Hepatocyte (in vitro differentiated cells): ENCODE data around the gene RPS6KA2. TPM values are rescaled to one million over a fixed set of nuclear protein-coding genes. Genes with fewer than 3 reads are reported as not detected.

Experiments
- DNase-seq: peaks from one replicate; pipeline ENCODE4 v3.0.0-alpha.2; 2016; ENCODE audit warnings: low spot score
- H2AFZ ChIP-seq: fragments of 200-600 bp; sonication (generic); 2 replicates; pipeline ENCODE4 v1.6.0; 2016; ENCODE audit warnings: antibody characterized with exemption, mild to moderate bottlenecking
- H3K27ac ChIP-seq: fragments of 200-600 bp; sonication (generic); 2 replicates; pipeline ENCODE4 v1.5.1; 2016; ENCODE audit warnings: mild to moderate bottlenecking
- H3K27me3 ChIP-seq: fragments of 200-600 bp; sonication (generic); 2 replicates; pipeline ENCODE4 v1.6.1; 2016
- H3K36me3 ChIP-seq: fragments of 200-600 bp; sonication (generic); replicated peaks from 2 replicates; pipeline ENCODE4 v1.5.1; 2016; ENCODE audit warnings: low read depth; ENCODE audit not compliant: insufficient read depth
- H3K4me1 ChIP-seq: fragments of 200-600 bp; sonication (generic); 2 replicates; pipeline ENCODE4 v1.5.1; 2016; ENCODE audit warnings: mild to moderate bottlenecking, moderate library complexity; ENCODE audit not compliant: insufficient read depth
- H3K4me2 ChIP-seq: fragments of 200-600 bp; sonication (generic); 2 replicates; pipeline ENCODE4 v1.6.0; 2016
- H3K4me3 ChIP-seq: fragments of 200-600 bp; sonication (generic); 2 replicates; pipeline ENCODE4 v1.5.1; 2016; ENCODE audit warnings: mild to moderate bottlenecking
- H3K79me2 ChIP-seq: fragments of 200-600 bp; sonication (generic); 2 replicates; pipeline ENCODE4 v1.6.0; 2017; ENCODE audit warnings: mild to moderate bottlenecking
- H3K9me2 ChIP-seq: fragments of 200-600 bp; sonication (generic); replicated peaks from 2 replicates; pipeline ENCODE4 v1.6.0; 2017; ENCODE audit warnings: mild to moderate bottlenecking; ENCODE audit not compliant: insufficient read depth
- H3K9me3 ChIP-seq: fragments of 200-600 bp; sonication (generic); 2 replicates; pipeline ENCODE4 v1.5.1; 2016; ENCODE audit warnings: low read depth, mild to moderate bottlenecking
- H4K20me1 ChIP-seq: fragments of 200-600 bp; sonication (generic); 2 replicates; pipeline ENCODE4 v1.6.0; 2016; ENCODE audit warnings: mild to moderate bottlenecking; ENCODE audit not compliant: insufficient read depth, poor library complexity, severe bottlenecking
- EZH2 ChIP-seq: fragments of 200-600 bp; sonication (generic); IDR thresholded peaks from 2 replicates; pipeline ENCODE4 v1.6.1; 2016; ENCODE audit warnings: antibody characterized with exemption, mild to moderate bottlenecking, borderline replicate concordance
- EZH2phosphoT487 ChIP-seq: fragments of 200-600 bp; sonication (generic); IDR thresholded peaks from one replicate; pipeline ENCODE4 v1.6.1; 2018; ENCODE audit warnings: antibody characterized with exemption, mild to moderate bottlenecking, low read depth, moderate library complexity; ENCODE audit not compliant: unreplicated experiment, severe bottlenecking
- WGBS: methylation state at CpG from one replicate; pipeline ENCODE4 v1.1.6; 2016; ENCODE audit warnings: low lambda C conversion rate; ENCODE audit errors: missing lambda C conversion rate; 5-methylcytosine and 5-hydroxymethylcytosine counted together
- polyA plus RNA-seq: library from polyadenylated mRNA; unstranded; fragments of >200 nt; fragmentation: Nextera tagmentation; extraction: Ambion mirVana; gene quantifications from 2 replicates; pipeline ENCODE4 v1.2.1, GENCODE V29; 2016
- total RNA-seq: library from RNA; depleted of rRNA; stranded (reverse); fragments of >200 nt; gene quantifications from 2 replicates; pipeline ENCODE4 v1.2.3, GENCODE V29; 2014
- TF ChIP-seq, protein P1 (sequence below): fragments of 200-600 bp; sonication (generic); IDR thresholded peaks from 2 replicates; pipeline ENCODE4 v1.5.1; 2016; ENCODE audit warnings: antibody characterized with exemption, mild to moderate bottlenecking; ENCODE audit not compliant: poor library complexity

Gene RPS6KA2
- total and polyA plus RNA-seq, 2 experiments from 2014 or later, result 27.7 to 29.2 TPM

DNA sequence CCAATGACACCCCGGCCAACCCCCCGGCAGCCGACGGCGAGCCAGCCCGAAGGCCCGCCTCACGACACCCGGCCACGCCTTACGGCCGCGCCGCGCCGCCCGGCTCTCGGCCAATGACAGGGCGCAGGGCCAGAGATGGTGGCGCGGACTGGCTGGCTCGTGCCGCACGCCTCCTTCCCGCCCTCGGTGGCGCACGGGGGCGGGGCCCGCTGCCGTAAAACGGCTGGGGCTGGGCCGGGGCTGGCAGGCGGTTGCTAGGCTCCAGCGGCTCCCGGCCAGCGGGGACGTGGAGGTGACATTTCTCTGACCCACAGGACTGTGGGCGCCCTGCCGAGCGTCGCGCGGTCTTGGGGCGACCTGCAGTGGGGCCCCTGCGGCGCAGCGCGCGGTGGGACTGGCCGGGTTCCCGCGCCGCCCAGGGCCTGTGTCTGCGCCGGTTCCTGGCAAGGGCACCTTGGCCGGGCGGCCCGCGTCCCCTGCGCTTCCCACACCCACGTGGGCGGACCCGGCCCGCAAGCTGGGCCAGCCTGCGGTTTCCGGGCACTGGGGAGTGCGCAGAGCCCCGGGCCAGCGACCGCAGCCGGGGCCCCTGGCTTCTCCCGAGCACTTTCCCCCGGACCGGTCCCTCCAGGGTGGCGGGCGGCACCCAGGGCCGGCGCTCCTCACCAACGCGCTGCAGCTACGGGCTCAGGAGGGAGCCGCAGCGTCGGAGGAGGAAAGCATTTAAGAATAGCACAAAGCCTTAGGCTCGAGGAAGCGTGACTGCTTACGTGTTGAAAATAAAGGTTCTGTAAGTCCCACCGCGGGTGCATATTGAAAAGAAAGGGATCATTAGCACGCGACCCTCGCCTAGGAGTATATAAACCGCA is 243.9 kb downstream of the RPS6KA2 start, which contains the start of gene MPC1:
TSS of gene MPC1 (minus strand) at position 8 of the 869 bp plus-strand sequence. CDS start 64 bp downstream, outside the sequence.
- no peak for TF ChIP-seq EZH2phosphoT487
- TF ChIP-seq, protein P1, sequence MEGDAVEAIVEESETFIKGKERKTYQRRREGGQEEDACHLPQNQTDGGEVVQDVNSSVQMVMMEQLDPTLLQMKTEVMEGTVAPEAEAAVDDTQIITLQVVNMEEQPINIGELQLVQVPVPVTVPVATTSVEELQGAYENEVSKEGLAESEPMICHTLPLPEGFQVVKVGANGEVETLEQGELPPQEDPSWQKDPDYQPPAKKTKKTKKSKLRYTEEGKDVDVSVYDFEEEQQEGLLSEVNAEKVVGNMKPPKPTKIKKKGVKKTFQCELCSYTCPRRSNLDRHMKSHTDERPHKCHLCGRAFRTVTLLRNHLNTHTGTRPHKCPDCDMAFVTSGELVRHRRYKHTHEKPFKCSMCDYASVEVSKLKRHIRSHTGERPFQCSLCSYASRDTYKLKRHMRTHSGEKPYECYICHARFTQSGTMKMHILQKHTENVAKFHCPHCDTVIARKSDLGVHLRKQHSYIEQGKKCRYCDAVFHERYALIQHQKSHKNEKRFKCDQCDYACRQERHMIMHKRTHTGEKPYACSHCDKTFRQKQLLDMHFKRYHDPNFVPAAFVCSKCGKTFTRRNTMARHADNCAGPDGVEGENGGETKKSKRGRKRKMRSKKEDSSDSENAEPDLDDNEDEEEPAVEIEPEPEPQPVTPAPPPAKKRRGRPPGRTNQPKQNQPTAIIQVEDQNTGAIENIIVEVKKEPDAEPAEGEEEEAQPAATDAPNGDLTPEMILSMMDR, result no peak

DNA sequence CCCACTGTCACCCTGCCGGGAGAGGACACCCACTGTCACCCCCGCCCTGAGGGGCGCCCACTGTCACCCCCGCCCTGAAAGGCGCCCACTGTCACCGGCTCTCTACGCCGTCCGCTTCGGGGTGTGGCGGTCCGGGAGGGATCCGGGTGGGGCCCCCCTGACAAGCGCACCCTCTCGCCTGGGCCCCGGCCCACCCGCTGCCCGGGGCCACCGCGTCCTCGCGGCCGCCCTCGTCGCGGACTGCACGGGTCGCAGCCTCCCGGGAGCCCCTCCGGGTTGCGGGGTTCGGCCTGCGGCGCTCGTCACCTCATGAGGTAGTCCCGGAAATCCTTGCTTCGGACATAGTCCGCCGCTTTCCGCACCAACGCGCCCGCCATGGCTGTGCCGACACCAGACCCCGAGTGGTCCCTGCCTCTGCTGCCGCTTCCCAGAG is 244.5 kb downstream of the RPS6KA2 start:
- DNase-seq, result no peak
- peaks cover 6% of the 10 kb centered on the region for H3K4me1 ChIP-seq
- H3K27ac ChIP-seq, result peak overlapping the region; percentile 88
- WGBS, result 2% methylated on average over 15 of the region's 46 CpGs
- H2AFZ ChIP-seq, result peak overlapping the region; percentile 77
- peak overlapping the region; percentile 97 for H3K4me2 ChIP-seq
- H3K27me3 ChIP-seq, result no peaks in the 10 kb centered on the region
- peak overlapping the region; percentile 86 for H3K4me3 ChIP-seq
- no peaks in the 10 kb centered on the region for H3K36me3 ChIP-seq
- H3K9me2 ChIP-seq, result no peaks in the 10 kb centered on the region
- H3K79me2 ChIP-seq, result peaks cover 44% of the 10 kb centered on the region
- no peak for TF ChIP-seq EZH2phosphoT487
- TF ChIP-seq, protein P1, result no peak
- TF ChIP-seq EZH2, result no peak
- no peaks in the 10 kb centered on the region for H4K20me1 ChIP-seq
- no peaks in the 10 kb centered on the region for H3K9me3 ChIP-seq

More for the DNA sequence above, 243.9 kb downstream of the RPS6KA2 start, which contains the start of gene MPC1:
- Histone ChIP-seq H4K20me1 (no peaks in the 10 kb centered on the region), H3K4me2 (peak within 1 kb of the TSS; percentile 97), H2AFZ (peak within 1 kb of the TSS; percentile 93), H3K9me2 (no peaks in the 10 kb centered on the region), H3K36me3 (no peaks in the 10 kb centered on the region), H3K4me1 (peaks cover 6% of the 10 kb centered on the region), H3K4me3 (peak within 1 kb of the TSS; percentile 86), H3K27ac (peak within 1 kb of the TSS; percentile 95), H3K79me2 (peaks cover 37% of the 10 kb centered on the region), H3K27me3 (no peaks in the 10 kb centered on the region), H3K9me3 (no peaks in the 10 kb centered on the region)
- under 1% methylated on average over 85 of the region's 94 CpGs for WGBS
- peak; percentile 98 for DNase-seq

DNA sequence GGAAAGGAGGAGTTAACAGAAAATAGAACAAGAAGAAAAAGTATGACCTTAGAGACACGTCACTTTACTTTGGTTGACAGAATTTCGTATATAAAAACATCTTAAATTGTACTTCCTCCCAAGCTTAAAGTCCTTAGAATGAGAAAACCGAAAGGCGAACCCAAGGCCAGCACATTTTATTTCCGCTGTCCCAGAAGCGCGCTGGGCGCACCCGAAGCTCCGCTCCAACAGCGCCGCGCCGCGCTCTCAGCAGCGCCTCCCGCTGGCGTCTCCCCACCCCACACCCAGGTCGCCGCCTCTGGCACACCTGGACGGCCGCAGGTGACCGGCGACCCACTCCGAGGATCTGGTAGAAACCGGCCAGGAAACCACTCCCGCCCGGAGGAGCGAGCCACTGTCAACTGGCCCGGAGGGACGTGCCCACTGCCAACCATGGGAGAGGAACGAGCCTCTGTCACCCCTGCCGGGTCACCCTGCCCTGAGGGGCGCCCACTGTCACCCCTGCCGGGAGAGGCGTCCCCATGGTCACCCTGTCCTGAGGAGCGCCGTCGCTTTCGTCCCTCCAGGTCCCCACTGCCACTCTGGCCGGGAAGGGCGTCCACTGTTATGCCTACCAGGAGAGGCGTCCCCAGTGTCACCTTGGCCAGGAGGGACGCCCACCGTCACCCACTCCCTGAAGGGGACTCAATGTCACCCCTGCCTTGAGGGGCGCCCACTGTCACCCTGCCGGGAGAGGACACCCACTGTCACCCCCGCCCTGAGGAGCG is 245.1 kb downstream of the RPS6KA2 start:
- peak overlapping the region; percentile 86 for H3K4me3 ChIP-seq
- H3K27ac ChIP-seq, result peak overlapping the region; percentile 88
- no peaks in the 10 kb centered on the region for H3K36me3 ChIP-seq
- peaks cover 6% of the 10 kb centered on the region for H3K4me1 ChIP-seq
- H3K4me2 ChIP-seq, result peak overlapping the region; percentile 97
- peaks cover 48% of the 10 kb centered on the region for H3K79me2 ChIP-seq
- no peaks in the 10 kb centered on the region for H3K9me2 ChIP-seq
- H2AFZ ChIP-seq, result peak overlapping the region; percentile 77
- TF ChIP-seq EZH2, result no peak
- TF ChIP-seq, protein P1, result peak; percentile 82
- DNase-seq, result peak; percentile 91
- no peaks in the 10 kb centered on the region for H3K27me3 ChIP-seq
- no peaks in the 10 kb centered on the region for H4K20me1 ChIP-seq
- WGBS, result 2% methylated on average over 45 of the region's 49 CpGs
- H3K9me3 ChIP-seq, result no peaks in the 10 kb centered on the region
